Effector memory CD4-positive, alpha-beta T cell (primary cell): ENCODE data around the gene ARHGEF7.

Experiments used
- DNase-seq, 3 donors: peaks; one replicate each; pipeline ENCODE4 v3.0.0-alpha.2; 2020
- H3K27ac ChIP-seq: 2 replicates; pipeline ENCODE4 v1.7.0; 2013; ENCODE audit warnings: mild to moderate bottlenecking, low read length, moderate library complexity; ENCODE audit not compliant: insufficient read depth, poor library complexity, severe bottlenecking
- H3K27me3 ChIP-seq: replicated peaks from 2 replicates; pipeline ENCODE4 v1.7.0; 2013; ENCODE audit warnings: mild to moderate bottlenecking, low read length; ENCODE audit not compliant: insufficient read depth, control insufficient read depth, poor library complexity, severe bottlenecking
- H3K36me3 ChIP-seq: 2 replicates; pipeline ENCODE4 v1.7.0; 2013; ENCODE audit warnings: mild to moderate bottlenecking, low read length, moderate library complexity; ENCODE audit not compliant: control insufficient read depth, insufficient read depth
- H3K4me1 ChIP-seq: 2 replicates; pipeline ENCODE4 v1.7.0; 2013; ENCODE audit warnings: low read length, mild to moderate bottlenecking; ENCODE audit not compliant: control insufficient read depth, insufficient read depth, poor library complexity, severe bottlenecking
- H3K4me3 ChIP-seq: 2 replicates; pipeline ENCODE4 v1.7.0; 2013; ENCODE audit warnings: low read length, low read depth, mild to moderate bottlenecking; ENCODE audit not compliant: insufficient read depth, poor library complexity, severe bottlenecking
- H3K9me3 ChIP-seq: 2 replicates; pipeline ENCODE4 v1.7.0; 2013; ENCODE audit warnings: mild to moderate bottlenecking, low read length, moderate library complexity; ENCODE audit not compliant: control insufficient read depth

ARHGEF7 gene

DNA sequence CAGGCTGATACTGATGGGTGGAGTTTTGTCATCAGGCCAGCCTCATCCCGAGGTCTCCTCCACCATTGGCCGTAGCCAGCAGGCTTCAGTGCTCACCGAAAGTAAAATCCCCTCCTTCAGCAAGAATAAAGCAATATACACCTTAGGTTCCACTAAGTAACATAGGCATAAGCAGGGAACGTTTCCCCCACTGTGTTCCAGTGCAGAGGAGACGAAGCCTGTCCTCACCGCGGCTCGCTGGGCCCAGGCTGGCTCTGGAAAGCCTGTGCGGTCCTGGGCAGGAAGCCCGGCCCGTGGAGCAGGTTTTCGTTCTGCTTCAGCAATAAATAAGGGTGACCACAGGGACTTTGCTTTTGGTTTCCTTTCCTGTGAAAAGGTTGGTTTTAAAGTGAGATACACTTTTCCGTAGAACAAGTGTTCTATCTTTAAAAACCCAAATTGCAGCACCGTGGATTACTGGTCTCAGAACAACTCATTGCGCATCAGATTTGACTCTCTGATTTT is 189.0 kb downstream of the ARHGEF7 start:
- Histone ChIP-seq H3K4me3 (no peak overlapping the region), H3K27me3 (no peaks in the 10 kb centered on the region), H3K4me1 (no peaks in the 10 kb centered on the region), H3K36me3 (peaks cover 57% of the 10 kb centered on the region), H3K27ac (no peak overlapping the region), H3K9me3 (no peaks in the 10 kb centered on the region)
- DNase-seq, result no peak

DNA sequence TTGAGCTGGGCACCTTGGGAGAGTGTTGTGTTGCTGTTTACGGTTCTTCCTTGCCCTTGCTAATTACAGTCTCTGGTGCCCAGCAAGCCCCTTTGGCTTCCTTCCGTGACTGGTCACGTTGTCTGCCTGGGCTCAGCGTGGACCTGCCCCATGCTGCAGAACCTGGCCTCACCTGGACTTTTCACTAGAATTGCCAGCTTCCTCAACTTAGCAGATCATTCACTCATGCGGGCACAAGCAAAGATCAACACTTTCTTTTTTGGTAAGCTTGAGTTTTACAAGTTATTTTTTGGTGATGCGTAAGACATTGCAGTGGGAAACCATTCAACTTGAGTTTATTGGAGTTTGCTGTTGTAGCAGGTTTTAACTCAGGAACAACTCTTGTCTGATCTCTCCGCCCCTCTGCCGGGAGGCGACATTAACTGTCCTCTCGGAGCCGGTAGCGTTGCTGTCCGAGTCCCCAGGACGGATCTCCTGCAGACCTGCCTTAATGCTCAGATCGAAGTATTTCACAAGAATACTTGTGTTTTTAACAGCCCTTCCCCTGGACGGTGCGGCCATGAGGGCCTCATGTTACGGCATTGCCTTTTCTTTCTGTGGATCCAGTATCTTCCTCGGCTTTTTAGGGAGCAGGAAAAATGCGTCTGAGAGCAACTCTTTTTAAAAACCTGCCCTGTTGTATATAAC is 189.6 kb downstream of the ARHGEF7 start:
- H3K9me3 ChIP-seq, result no peaks in the 10 kb centered on the region
- H3K36me3 ChIP-seq, result peaks cover 55% of the 10 kb centered on the region
- H3K27me3 ChIP-seq, result no peaks in the 10 kb centered on the region
- H3K4me3 ChIP-seq, result no peak overlapping the region
- DNase-seq, result no peak
- no peak overlapping the region for H3K27ac ChIP-seq
- H3K4me1 ChIP-seq, result no peaks in the 10 kb centered on the region

DNA sequence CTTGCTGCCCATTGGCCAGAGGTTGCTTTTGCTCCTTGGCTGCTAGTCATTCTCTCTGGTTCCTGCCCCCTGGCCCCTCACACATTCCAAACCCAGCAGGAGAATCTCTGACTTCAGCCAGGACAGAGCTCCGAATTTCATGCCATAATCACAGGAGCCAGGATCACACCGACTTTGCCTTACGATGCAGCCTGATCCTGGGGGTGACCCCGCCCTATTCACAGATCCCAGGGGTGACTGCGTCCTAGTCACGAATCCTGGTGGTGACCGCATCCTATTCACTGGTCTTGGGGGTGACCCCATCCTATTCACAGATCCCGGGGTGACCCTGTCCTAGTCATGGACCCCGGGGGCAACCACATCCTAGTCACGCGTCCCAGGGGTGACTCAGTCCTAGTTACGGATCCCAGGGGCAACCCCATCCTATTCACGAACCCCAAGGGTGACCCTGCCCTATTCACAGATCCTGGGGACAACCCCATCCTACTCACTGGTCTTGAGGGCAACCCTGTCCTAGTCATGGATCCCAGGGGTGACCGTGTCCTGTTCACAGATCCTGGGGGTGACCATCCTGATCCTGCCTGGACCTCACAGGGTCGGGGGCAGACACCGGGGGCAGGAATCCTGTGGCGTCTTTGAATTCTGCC is 198.0 kb downstream of the ARHGEF7 start:
- Histone ChIP-seq H3K4me3 (no peak overlapping the region), H3K9me3 (no peaks in the 10 kb centered on the region), H3K4me1 (no peaks in the 10 kb centered on the region), H3K27me3 (no peaks in the 10 kb centered on the region), H3K36me3 (no peaks in the 10 kb centered on the region), H3K27ac (no peak overlapping the region)
- no peak for DNase-seq

DNA sequence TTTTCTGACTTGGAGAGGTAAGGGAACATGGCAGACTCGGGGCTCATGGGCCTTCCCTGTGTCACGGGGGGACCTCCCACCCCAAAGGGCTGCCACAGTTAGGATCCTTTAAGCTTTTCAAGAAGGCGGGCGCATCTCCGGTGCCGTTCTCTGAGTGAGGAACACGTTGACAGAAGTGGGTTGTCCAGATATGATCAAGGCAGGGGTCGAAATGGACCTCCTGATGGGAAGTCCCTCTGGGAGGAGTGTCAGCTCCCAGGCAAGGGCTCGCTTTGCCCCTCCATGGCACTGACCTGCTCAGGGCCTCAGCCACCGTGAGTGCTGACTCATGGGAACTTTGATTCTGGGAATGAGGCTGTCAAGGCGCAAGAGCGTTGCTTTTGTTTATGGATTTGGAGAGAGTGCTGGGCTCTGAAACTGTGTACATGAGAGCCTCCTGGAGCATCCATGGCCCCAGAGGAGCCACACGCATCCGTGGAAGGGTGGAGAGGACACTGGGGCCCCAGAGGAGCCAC is 198.9 kb downstream of the ARHGEF7 start:
- no peak for DNase-seq
- Histone ChIP-seq H3K27me3 (no peaks in the 10 kb centered on the region), H3K36me3 (no peaks in the 10 kb centered on the region), H3K27ac (no peak overlapping the region), H3K4me1 (no peaks in the 10 kb centered on the region), H3K9me3 (no peaks in the 10 kb centered on the region), H3K4me3 (no peak overlapping the region)

DNA sequence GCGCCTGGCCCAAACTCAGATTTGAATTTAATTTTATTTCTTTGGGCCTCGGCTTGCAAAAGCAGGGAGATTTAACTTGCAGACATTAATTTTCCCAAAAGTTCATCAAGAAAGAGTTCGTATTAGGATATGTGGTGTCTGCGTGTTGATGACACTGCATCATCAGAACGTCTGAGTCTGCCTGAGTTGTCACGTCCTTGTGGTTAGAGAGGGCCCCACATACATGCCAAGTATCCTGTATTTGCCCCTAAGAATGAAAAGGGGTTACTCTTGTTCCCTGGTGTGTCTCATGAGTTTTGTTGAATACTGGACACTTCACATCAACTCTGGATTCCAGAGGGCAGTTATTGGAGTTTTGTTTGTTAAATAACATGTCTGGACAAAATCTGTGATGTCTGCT is 199.7 kb downstream of the ARHGEF7 start:
- Histone ChIP-seq H3K4me3 (no peak overlapping the region), H3K27ac (no peak overlapping the region), H3K9me3 (no peaks in the 10 kb centered on the region), H3K4me1 (no peaks in the 10 kb centered on the region), H3K36me3 (no peaks in the 10 kb centered on the region), H3K27me3 (no peaks in the 10 kb centered on the region)
- DNase-seq, result no peak

DNA sequence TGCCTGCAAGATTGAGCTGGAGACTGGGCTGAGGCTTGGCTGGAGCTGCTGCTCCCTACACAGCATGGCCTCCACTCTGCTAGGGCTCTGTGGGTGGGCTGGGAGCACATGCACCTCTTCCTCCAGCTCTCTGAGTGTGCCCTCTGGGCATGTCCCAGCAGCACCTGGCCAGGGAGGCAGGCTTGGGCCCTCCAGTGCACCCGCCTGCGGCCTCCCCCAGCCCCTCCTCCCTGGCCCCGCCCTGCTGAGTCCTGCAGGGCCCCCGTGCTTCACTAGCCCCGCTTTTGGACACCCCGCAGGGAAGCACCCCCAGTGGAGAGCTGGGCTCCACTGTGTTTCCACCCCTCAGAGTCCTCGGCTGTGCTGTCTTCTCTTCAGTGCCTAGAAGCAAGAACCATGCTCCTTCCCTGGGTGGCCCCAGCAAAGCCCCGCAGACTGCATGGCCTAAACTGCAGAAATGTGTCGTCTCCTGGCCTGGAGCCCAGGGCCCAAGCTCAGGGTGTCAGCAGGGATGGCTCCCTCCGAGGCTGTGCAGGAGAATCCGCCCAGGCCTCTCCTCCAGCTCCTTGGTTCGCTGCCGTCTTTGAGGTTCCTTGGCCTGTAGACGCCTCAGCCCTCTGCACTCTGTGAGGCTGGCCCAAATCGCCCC is 200.4 kb downstream of the ARHGEF7 start:
- no peak overlapping the region for H3K27ac ChIP-seq
- H3K27me3 ChIP-seq, result no peaks in the 10 kb centered on the region
- no peaks in the 10 kb centered on the region for H3K9me3 ChIP-seq
- no peaks in the 10 kb centered on the region for H3K4me1 ChIP-seq
- no peak for DNase-seq
- H3K4me3 ChIP-seq, result no peak overlapping the region
- no peaks in the 10 kb centered on the region for H3K36me3 ChIP-seq

DNA sequence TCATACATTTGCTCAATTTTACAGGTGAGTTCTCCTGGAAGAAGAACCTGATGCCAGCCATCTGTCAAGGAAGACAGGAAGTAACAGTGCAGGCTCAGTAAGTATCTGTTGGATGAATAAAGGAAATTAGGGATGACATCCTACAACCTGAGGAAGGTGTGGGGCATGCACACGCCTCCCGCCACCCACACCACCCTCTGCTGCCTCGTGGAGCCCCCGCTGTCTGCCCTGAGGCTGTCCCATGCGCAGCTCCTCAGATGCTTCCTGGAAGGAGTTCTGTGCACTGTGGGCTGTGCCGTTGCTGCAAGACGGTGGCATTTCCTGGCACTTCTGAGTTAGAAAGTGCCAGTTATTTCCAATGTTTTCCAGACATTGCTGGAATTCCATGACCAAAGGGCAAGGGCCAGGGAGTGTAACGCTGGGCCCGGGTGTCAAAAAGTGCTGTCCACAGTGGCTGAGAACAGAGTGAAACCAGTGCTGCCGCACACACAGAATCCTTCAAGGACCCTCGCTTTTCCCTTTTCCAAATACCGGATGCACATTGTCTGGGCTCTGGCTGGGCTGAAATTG is 201.1 kb downstream of the ARHGEF7 start:
- no peak for DNase-seq
- Histone ChIP-seq H3K36me3 (no peaks in the 10 kb centered on the region), H3K27ac (no peak overlapping the region), H3K4me1 (no peaks in the 10 kb centered on the region), H3K9me3 (no peaks in the 10 kb centered on the region), H3K27me3 (no peaks in the 10 kb centered on the region), H3K4me3 (no peak overlapping the region)

DNA sequence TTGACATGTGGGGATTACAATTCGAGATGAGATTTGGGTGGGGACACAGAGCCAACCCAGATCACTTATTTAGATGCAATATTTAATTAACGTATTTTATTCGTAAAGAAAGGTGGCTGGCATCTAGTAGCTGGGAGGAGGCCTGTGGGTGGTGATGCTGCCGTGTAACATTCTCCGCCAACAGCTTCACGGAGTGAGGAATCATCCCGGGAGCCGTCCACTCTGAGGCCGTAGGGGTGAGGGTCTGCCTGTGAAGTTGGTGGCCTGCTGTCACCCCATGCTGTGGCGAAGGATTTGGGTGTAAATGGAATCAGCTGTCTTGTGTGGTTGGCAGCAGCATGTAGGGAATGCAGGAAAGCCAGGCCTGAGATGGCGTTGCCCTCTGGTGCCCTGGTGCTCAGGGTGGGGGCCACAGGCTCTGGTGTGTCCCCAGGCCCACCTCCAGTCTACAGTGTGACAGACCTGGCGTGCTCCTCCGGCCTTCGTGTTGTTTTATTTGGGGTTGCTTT is 202.0 kb downstream of the ARHGEF7 start:
- no peak for DNase-seq
- Histone ChIP-seq H3K27ac (no peak overlapping the region), H3K4me1 (no peaks in the 10 kb centered on the region), H3K36me3 (no peaks in the 10 kb centered on the region), H3K27me3 (no peaks in the 10 kb centered on the region), H3K4me3 (no peak overlapping the region), H3K9me3 (no peaks in the 10 kb centered on the region)

DNA sequence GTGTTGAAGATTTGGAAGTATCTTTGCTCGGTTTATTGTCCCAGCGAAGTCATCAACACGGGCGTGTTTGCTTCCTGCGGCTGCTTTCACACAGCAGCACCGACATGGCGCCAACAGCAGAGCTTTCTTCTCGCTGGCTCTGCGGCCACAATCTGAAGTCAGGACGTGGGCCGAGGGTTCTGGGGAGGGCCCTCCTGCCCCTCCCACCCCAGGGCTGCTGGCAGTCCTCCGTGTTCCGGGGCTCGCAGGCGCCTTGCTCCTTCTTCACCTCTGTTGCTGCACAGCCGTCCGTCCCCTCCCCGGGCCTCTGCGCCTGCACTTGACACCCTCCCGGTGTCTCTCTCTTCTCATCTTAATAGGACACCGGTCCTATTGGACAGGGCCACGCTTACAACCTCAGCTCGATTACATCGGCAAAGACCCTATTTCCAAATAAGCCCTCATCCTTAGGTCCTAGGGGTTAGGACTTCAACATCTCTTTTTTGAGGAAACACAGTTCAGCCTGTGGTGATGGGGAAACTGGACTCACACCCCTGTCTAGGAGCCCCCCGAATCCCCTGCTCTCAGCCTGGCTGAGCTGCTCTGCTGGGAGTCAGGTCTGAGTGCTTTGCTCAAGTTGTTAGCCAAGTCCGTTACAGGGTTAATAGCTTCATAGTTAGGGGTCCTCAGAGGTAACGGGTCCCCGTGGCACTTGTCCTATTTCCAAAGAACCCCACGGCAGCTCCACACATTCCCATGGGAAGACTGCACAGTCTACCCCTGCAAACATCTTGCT is 202.6 kb downstream of the ARHGEF7 start:
- H3K4me1 ChIP-seq, result no peaks in the 10 kb centered on the region
- no peaks in the 10 kb centered on the region for H3K36me3 ChIP-seq
- no peak overlapping the region for H3K27ac ChIP-seq
- H3K27me3 ChIP-seq, result no peaks in the 10 kb centered on the region
- H3K9me3 ChIP-seq, result no peaks in the 10 kb centered on the region
- DNase-seq, result no peak
- no peak overlapping the region for H3K4me3 ChIP-seq
